NCI-H748 (cell line): Measurements from ENCODE around the gene RASGRF1.
A peak's percentile ranks its signal among the peaks of the same experiment; 100 is the strongest.

Experiments used
- DNase-seq: peaks from one replicate; lab custom pipeline; 2025; ENCODE audit not compliant: unreplicated experiment; lab: John Stamatoyannopoulos, UW

RASGRF1 gene

DNA sequence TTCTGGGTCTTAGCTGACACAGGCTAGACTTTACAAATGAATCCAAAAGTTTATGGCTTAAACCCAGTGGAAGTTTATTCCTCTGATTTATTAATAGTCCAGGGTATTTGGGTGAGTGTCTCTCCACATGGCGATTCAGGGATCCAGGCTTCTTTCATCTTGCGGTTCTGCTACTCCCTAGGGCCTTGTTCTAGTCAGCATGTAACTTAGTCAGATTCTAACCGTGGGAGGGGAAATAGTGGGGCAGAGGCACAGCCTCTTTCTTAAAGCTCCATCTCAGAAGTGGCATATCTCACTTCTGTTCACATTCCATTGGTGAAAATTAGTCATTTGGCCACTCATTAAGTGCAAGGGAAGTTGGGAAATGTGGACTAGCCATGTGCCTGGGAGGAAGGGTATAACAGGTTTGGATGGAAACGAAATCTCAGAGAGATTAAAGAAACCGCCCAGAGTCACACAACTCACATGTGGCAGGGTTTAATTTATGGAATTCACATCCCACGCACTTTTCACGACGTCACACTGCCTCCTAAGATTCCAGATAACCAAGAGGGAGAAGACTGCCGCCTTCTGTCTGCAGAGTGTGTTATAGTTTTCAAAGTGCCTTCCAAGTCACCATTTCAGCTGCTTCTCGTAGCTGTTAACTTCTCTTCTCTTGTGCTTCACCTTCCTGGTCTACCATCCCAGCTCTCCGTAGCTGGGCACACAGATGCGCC, 11.4 kb upstream of the RASGRF1 start:
- no peak for DNase-seq

- DNase-seq, result no peak
Measured at GRCh38 chr15:79099692-79100091, 9.1 kb upstream of the RASGRF1 start.

GRCh38 chr15:79094611-79095021, 4.0 kb upstream of the RASGRF1 start:
- no peak for DNase-seq

GRCh38 chr15:79093352-79093935, 2.9 kb upstream of the RASGRF1 start:
- no peak for DNase-seq

DNA sequence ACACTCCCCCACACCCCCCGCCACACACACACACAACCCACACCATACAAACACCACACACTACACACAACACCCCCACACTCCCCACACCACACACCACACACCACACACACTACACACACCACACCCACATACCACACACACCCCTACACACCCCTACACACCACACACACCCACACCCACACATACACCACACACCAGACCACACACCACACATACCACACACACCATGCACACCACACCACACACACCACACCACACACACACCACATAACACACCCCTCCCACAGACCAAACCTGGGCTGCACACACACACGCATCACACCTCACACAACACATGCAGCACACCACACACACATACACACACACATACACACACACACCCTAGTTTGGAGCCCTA, 1.8 kb upstream of the RASGRF1 start:
- no peak for DNase-seq

DNA sequence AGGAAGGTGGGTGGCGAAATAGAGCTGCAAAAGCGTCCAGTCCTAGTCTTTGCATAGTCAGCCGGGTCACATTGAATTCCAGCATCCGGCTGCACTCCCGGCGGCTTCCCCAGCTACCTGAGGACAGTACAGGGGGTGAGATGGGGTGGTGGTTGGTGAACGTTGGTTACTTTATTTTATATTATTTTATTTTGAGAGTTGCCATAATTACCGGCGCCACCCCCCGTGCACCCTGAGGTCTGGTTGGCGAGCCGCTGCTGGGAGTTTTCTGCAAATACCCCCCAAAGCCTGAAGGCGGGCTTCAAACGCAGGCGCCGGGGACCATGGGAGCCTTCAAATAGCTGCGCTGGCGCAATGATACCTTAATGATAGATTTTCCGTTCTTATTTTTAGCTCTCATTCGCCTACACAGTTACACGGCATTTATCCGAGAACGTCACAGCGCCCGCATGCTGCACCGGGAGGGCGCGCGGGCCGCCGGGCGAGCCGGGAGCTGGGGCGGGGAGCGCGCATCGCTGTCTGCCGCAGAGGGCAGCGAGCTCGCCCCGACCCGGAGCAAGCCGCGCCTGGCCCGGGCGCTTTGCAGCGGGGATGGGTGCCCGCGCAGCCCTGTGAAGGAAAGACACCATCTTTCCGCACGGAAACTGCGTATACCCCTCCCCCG, 756 bp upstream of the RASGRF1 start:
- DNase-seq, result peak; percentile 54

GRCh38 chr15:79089890-79090486, 592 bp downstream of the RASGRF1 start:
- DNase-seq, result peak; percentile 52

GRCh38 chr15:79089331-79089889, 1.2 kb downstream of the RASGRF1 start:
- DNase-seq, result peak; percentile 47

DNA sequence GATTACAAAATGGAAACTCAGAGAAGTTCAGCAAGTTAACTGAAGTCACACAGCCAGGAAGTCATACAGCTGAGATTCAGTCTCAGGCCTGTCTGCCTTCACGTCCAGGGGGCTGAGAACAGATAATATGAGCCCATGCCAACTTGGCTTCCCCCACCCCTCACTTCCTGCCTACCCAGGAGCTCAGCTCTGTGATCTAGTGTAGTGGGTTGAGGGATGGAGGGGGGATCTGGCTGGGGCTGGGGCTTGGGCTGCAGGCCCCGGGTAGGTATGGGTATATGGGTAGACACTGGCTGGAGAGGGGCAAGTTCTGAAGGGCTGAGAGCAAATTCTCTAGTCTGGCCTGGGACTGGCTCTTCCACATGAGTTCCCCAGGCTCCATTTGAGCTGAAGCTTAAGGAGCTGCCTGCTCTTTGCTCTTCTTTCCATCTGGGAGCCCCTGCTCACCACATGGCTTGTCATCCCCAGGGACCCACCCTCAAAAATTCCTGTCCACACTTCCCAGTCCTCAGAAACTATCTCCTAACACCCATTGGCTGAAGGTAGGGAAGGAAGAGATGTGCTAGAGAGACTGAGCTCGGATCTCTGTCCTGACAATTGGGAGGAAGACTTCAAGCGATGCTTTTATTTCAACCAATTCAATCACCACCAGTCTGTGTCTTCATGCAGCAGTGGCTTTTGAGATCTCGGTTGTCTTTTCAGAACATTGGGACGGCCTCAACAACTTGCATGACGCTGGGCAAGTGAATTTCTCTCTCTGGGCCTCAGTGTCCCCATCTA, 2.0 kb downstream of the RASGRF1 start:
- DNase-seq, result no peak

- no peak for DNase-seq
Measured at GRCh38 chr15:79086814-79087213, 3.8 kb downstream of the RASGRF1 start.

DNA sequence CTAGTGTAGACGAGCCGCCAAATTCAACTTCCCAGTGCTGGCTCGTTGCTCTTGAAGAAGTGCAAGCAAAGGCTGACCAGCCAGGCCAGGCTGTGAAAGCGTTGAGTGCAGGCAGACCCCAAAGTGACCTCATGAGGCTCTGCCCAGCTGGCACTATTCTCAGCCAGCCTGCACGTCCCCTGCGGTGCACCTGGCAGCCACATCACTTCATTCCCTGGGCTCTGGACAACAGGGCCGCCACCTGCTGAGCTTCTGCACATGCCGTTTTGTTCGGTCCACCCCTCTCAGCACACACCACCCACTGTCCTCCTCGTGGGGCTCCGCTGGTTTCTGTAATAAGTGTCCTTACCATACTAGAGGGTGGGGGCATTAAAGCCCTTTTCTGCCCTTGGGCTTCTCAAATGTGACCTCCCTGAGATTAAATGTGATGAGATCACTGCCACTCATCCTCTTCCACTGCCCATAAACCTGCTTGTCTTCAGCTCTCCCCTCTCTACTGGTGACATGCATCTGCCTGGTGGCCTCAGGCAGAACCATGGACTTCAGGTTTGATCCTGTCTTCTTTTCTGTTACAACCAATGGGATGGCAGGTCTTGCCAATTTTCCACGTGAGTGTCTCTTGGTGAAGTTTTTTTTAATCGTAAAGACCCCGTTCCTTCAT, 6.1 kb downstream of the RASGRF1 start:
- DNase-seq, result peak; percentile 30

DNA sequence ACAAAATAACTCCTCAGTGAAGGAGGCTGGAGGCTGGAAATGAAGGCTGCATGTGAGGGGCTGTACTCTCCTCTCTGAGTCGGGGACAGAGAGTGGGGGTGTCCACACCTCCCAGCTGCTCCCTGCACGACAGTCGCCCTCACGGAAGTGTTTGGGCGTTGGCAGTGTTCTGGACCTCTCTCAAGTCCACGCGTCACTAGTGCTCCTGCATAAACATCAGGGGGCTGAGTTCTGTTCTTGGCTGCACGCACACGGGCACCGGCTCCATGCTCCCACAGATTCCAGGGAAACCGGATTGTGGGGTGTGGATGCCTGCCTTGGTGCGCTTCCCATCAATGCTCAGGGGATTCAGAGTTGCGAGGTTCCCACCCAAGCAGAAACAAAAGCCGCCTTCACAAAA, 7.4 kb downstream of the RASGRF1 start:
- DNase-seq, result no peak

- DNase-seq, result no peak
Measured at GRCh38 chr15:79082363-79083070, 8.1 kb downstream of the RASGRF1 start.

- DNase-seq, result no peak
Measured at GRCh38 chr15:79078763-79079410, 11.7 kb downstream of the RASGRF1 start.

GRCh38 chr15:79078003-79078402, 12.6 kb downstream of the RASGRF1 start:
- no peak for DNase-seq

DNA sequence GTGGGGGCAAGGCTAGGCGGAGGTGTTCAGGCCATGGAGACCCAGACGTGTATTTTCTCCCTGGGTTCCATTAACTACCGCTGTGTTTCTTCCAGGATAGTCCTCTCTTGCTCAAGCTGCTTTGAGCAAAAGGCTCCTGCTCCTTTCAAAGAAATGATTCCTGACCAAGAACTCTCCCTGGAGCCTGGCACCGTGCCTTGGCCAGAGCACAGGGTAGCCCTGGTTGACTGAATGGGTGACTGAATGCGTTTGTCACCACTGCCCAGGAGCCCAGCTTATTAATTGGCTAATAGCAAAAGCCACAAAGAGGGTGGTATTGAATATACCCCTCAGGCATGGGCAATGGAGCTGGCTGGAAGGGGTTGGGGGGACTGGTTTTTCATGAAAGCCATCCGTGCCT, 13.9 kb downstream of the RASGRF1 start:
- no peak for DNase-seq

- DNase-seq, result no peak
Measured at GRCh38 chr15:79075256-79075655, 15.3 kb downstream of the RASGRF1 start.

DNA sequence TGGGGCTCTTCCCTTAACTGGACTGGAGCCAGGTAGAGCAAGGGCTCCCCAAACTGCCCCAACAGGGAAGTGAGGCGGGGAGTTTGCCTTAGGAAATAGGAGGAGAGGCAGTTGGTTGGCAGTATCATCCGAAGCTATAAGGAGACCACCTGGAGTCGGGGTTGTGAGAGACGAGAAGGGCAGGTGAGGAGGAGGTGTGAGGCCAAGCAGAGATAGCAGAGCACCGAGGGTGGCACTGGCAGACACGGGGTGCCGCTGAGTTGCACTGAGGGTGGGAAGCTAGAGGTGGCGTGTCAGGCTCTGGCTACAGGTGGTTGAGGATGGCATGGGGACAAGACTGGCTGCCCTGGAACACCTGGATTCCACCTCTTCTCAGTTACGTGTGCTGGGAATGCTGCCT, 17.2 kb downstream of the RASGRF1 start:
- DNase-seq, result no peak

DNA sequence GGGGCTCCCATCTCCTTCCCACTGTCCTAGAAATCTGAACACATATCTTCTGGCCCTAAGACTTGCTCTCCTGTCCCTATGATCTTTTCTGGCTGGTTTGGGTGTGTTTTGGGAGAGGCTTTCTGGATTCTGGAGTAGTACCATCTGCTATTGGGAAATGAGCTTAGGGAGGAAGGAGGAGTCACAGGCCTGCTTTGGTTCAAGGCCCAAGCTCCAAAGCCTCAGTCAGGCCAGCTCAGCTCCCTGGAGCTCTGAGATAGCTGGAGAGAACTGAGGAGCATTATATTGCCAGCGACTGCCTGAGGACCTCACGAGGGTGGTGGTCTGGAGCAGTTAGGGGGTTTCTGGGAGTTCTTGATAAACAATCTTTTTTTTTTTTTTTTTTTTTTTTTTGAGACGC, 18.7 kb downstream of the RASGRF1 start:
- no peak for DNase-seq
